Stimulated activated CD8-positive, alpha-beta memory T cell treated with anti-CD3 and anti-CD28 coated beads, Interleukin-4, amount 100 ng/mL, for 24 hours (primary cell): ENCODE data around the gene PALD1.

Experiments
- DNase-seq: peaks from one replicate; pipeline ENCODE4 v3.0.0-alpha.2; 2020; ENCODE audit warnings: low read depth

The PALD1 gene

GRCh38 chr10:70557086-70557845, 78.7 kb downstream of the PALD1 start:
- no peak for DNase-seq

- DNase-seq = no peak
Measured at GRCh38 chr10:70557876-70558275, 79.3 kb downstream of the PALD1 start.

- no peak for DNase-seq
Measured at GRCh38 chr10:70558295-70558694, 79.7 kb downstream of the PALD1 start.

GRCh38 chr10:70558871-70559810, 80.6 kb downstream of the PALD1 start:
- peak; percentile 67 for DNase-seq

- no peak for DNase-seq
Measured at GRCh38 chr10:70559861-70560260, 81.3 kb downstream of the PALD1 start.

GRCh38 chr10:70560511-70560941, 82.0 kb downstream of the PALD1 start:
- no peak for DNase-seq

GRCh38 chr10:70561070-70561469, 82.5 kb downstream of the PALD1 start:
- DNase-seq = no peak

- no peak for DNase-seq
Measured at GRCh38 chr10:70561558-70561957, 83.0 kb downstream of the PALD1 start.

GRCh38 chr10:70562036-70562755, 83.6 kb downstream of the PALD1 start:
- no peak for DNase-seq

GRCh38 chr10:70563230-70563629, 84.7 kb downstream of the PALD1 start:
- DNase-seq = no peak

GRCh38 chr10:70564113-70564725, 85.7 kb downstream of the PALD1 start:
- no peak for DNase-seq

GRCh38 chr10:70564901-70565351, 86.4 kb downstream of the PALD1 start:
- DNase-seq = no peak

- DNase-seq = no peak
Measured at GRCh38 chr10:70565556-70566514, 87.3 kb downstream of the PALD1 start.

GRCh38 chr10:70566515-70567290, 88.1 kb downstream of the PALD1 start:
- no peak for DNase-seq

- no peak for DNase-seq
Measured at GRCh38 chr10:70567603-70568002, 89.0 kb downstream of the PALD1 start.

GRCh38 chr10:70568113-70568512, 89.5 kb downstream of the PALD1 start:
- no peak for DNase-seq

- no peak for DNase-seq
Measured at GRCh38 chr10:70568781-70569495, 90.4 kb downstream of the PALD1 start.

GRCh38 chr10:70571236-70571635, 92.7 kb downstream of the PALD1 start:
- no peak for DNase-seq
